Measurements from ENCODE around the gene TTLL12.

TTLL12 gene

GRCh38 chr22:43207386-43207785 lies 20.5 kb upstream of the TTLL12 start:
- H3K36me3 ChIP-seq (ENCODE audit: insufficient read depth): no peaks in the 10 kb centered on the region
- H2AFZ ChIP-seq (ENCODE audit: low read depth): no peak overlapping the region
- H3K4me1 ChIP-seq (ENCODE audit: low read depth, poor library complexity, severe bottlenecking): no peaks in the 10 kb centered on the region
- TF ChIP-seq CTCF (conservative IDR thresholded peaks at IDR 0.05; ENCODE audit: low read depth, low read length): no peak
- no peaks in the 10 kb centered on the region for H3K79me2 ChIP-seq (ENCODE audit: insufficient read depth, low read depth)
- peaks cover 62% of the 10 kb centered on the region for H3K27me3 ChIP-seq (ENCODE audit: insufficient read depth, low read depth)
- no peak overlapping the region for H3K27ac ChIP-seq
- no peak overlapping the region for H3K9ac ChIP-seq
- no peak overlapping the region for H3K4me2 ChIP-seq
- no peak overlapping the region for H3K4me3 ChIP-seq (IDR thresholded peaks at IDR 0.05; ENCODE audit: insufficient read depth, low read depth, low read length)
- H4K20me1 ChIP-seq (ENCODE audit: insufficient read depth): no peaks in the 10 kb centered on the region

- Histone ChIP-seq H3K27me3 (ENCODE audit: insufficient read depth, low read depth) (peaks cover 61% of the 10 kb centered on the region), H3K9ac (no peak overlapping the region), H4K20me1 (ENCODE audit: insufficient read depth) (no peaks in the 10 kb centered on the region), H3K79me2 (ENCODE audit: insufficient read depth, low read depth) (no peaks in the 10 kb centered on the region), H3K27ac (no peak overlapping the region), H3K4me2 (no peak overlapping the region), H3K4me3 (IDR thresholded peaks at IDR 0.05; ENCODE audit: insufficient read depth, low read depth, low read length) (no peak overlapping the region), H3K36me3 (ENCODE audit: insufficient read depth) (no peaks in the 10 kb centered on the region), H3K4me1 (ENCODE audit: low read depth, poor library complexity, severe bottlenecking) (no peaks in the 10 kb centered on the region), H2AFZ (ENCODE audit: low read depth) (no peak overlapping the region)
- TF ChIP-seq CTCF (conservative IDR thresholded peaks at IDR 0.05; ENCODE audit: low read depth, low read length): no peak
These were observed 19.7 kb upstream of the TTLL12 start for GRCh38 chr22:43206509-43207161.

GRCh38 chr22:43205748-43206508 lies 19.0 kb upstream of the TTLL12 start:
- H3K4me1 ChIP-seq (ENCODE audit: low read depth, poor library complexity, severe bottlenecking): no peaks in the 10 kb centered on the region
- H3K36me3 ChIP-seq (ENCODE audit: insufficient read depth): no peaks in the 10 kb centered on the region

GRCh38 chr22:43205261-43205691 lies 18.3 kb upstream of the TTLL12 start:
- Histone ChIP-seq H3K4me1 (ENCODE audit: low read depth, poor library complexity, severe bottlenecking) (no peaks in the 10 kb centered on the region), H3K36me3 (ENCODE audit: insufficient read depth) (no peaks in the 10 kb centered on the region), H3K79me2 (ENCODE audit: insufficient read depth, low read depth) (no peaks in the 10 kb centered on the region), H4K20me1 (ENCODE audit: insufficient read depth) (no peaks in the 10 kb centered on the region), H3K4me2 (no peak overlapping the region), H2AFZ (ENCODE audit: low read depth) (no peak overlapping the region), H3K27ac (no peak overlapping the region), H3K4me3 (IDR thresholded peaks at IDR 0.05; ENCODE audit: insufficient read depth, low read depth, low read length) (no peak overlapping the region), H3K27me3 (ENCODE audit: insufficient read depth, low read depth) (peaks cover 61% of the 10 kb centered on the region), H3K9ac (no peak overlapping the region)
- no peak for TF ChIP-seq CTCF (conservative IDR thresholded peaks at IDR 0.05; ENCODE audit: low read depth, low read length)

More at GRCh38 chr22:43205748-43206508, 19.0 kb upstream of the TTLL12 start:
- TF ChIP-seq CTCF (conservative IDR thresholded peaks at IDR 0.05; ENCODE audit: low read depth, low read length): no peak
- Histone ChIP-seq H2AFZ (ENCODE audit: low read depth) (no peak overlapping the region), H3K9ac (no peak overlapping the region), H3K4me3 (IDR thresholded peaks at IDR 0.05; ENCODE audit: insufficient read depth, low read depth, low read length) (no peak overlapping the region), H3K27ac (no peak overlapping the region), H4K20me1 (ENCODE audit: insufficient read depth) (no peaks in the 10 kb centered on the region), H3K79me2 (ENCODE audit: insufficient read depth, low read depth) (no peaks in the 10 kb centered on the region), H3K4me2 (no peak overlapping the region), H3K27me3 (ENCODE audit: insufficient read depth, low read depth) (peaks cover 58% of the 10 kb centered on the region)

Measured in KMS-11 (cell line).